RWPE2 (cell line): ENCODE data around the gene ALG8.

Source experiments
- ATAC-seq: fragments of 200-7000 bp; cut with Tn5 transposase; 3 replicates; pipeline ENCODE4 v1.9.1; 2021; ENCODE audit warnings: low read depth
- DNase-seq: peaks from one replicate; pipeline ENCODE4 v3.0.0-alpha.2; 2020; ENCODE audit warnings: low spot score
- H3K27ac ChIP-seq: fragments of 450-650 bp; 2 replicates; pipeline ENCODE4 v1.5.1; 2017; ENCODE audit warnings: mild to moderate bottlenecking; ENCODE audit not compliant: poor library complexity, severe bottlenecking
- H3K27me3 ChIP-seq: fragments of 250-450 bp; sonication (Bioruptor Pico); 2 replicates; pipeline ENCODE4 v1.5.1; 2021; ENCODE audit warnings: mild to moderate bottlenecking, moderate library complexity; ENCODE audit not compliant: insufficient read depth, poor library complexity, severe bottlenecking
- H3K36me3 ChIP-seq: fragments of 250-450 bp; sonication (Bioruptor Pico); 2 replicates; pipeline ENCODE4 v1.5.1; 2020; ENCODE audit warnings: low read depth, mild to moderate bottlenecking, moderate library complexity
- H3K4me1 ChIP-seq: fragments of 250-450 bp; sonication (Bioruptor Pico); 2 replicates; pipeline ENCODE4 v1.5.1; 2021; ENCODE audit warnings: mild to moderate bottlenecking, moderate library complexity; ENCODE audit not compliant: insufficient read depth, poor library complexity, severe bottlenecking
- H3K4me3 ChIP-seq: fragments of 250-450 bp; sonication (Bioruptor Pico); 2 replicates; pipeline ENCODE4 v1.5.1; 2021; ENCODE audit warnings: mild to moderate bottlenecking, moderate library complexity; ENCODE audit not compliant: severe bottlenecking
- H3K9me3 ChIP-seq: fragments of 250-450 bp; sonication (Bioruptor Pico); 2 replicates; pipeline ENCODE4 v1.5.1; 2021; ENCODE audit warnings: mild to moderate bottlenecking, moderate library complexity; ENCODE audit not compliant: severe bottlenecking
- CTCF ChIP-seq: fragments of 450-650 bp; IDR thresholded peaks from one replicate; pipeline ENCODE4 v1.5.1; 2017; ENCODE audit warnings: mild to moderate bottlenecking, moderate library complexity; ENCODE audit not compliant: poor library complexity, severe bottlenecking

Gene ALG8

GRCh38 chr11:78109081-78110015, 30.1 kb downstream of the ALG8 start:
- no peaks in the 10 kb centered on the region for H3K27me3 ChIP-seq
- ATAC-seq (no peak), DNase-seq (no peak)
- H3K9me3 ChIP-seq = no peaks in the 10 kb centered on the region
- TF ChIP-seq CTCF = no peak
- no peak overlapping the region for H3K4me3 ChIP-seq
- no peaks in the 10 kb centered on the region for H3K4me1 ChIP-seq
- no peak overlapping the region for H3K27ac ChIP-seq
- peaks cover 47% of the 10 kb centered on the region for H3K36me3 ChIP-seq

GRCh38 chr11:78100676-78101472, 38.6 kb downstream of the ALG8 start:
- DNase-seq (no peak), ATAC-seq (no peak)
- H3K36me3 ChIP-seq = peaks cover 52% of the 10 kb centered on the region

GRCh38 chr11:78100261-78100660, 39.2 kb downstream of the ALG8 start:
- Histone ChIP-seq H3K4me1 (no peaks in the 10 kb centered on the region), H3K36me3 (peaks cover 52% of the 10 kb centered on the region), H3K9me3 (no peaks in the 10 kb centered on the region), H3K27me3 (no peaks in the 10 kb centered on the region), H3K27ac (no peak overlapping the region), H3K4me3 (no peak overlapping the region)
- ATAC-seq = no peak
- TF ChIP-seq CTCF = no peak
- no peak for DNase-seq

More at GRCh38 chr11:78100676-78101472, 38.6 kb downstream of the ALG8 start:
- Histone ChIP-seq H3K4me3 (no peak overlapping the region), H3K27ac (no peak overlapping the region), H3K4me1 (no peaks in the 10 kb centered on the region), H3K9me3 (no peaks in the 10 kb centered on the region), H3K27me3 (no peaks in the 10 kb centered on the region)
- TF ChIP-seq CTCF = no peak

- no peak for DNase-seq
- no peaks in the 10 kb centered on the region for H3K4me1 ChIP-seq
- peaks cover 52% of the 10 kb centered on the region for H3K36me3 ChIP-seq
- no peaks in the 10 kb centered on the region for H3K9me3 ChIP-seq
- no peak for TF ChIP-seq CTCF
- no peak overlapping the region for H3K27ac ChIP-seq
- H3K4me3 ChIP-seq = no peak overlapping the region
- no peaks in the 10 kb centered on the region for H3K27me3 ChIP-seq
- no peak for ATAC-seq
Observed at GRCh38 chr11:78099666-78100065, 39.8 kb downstream of the ALG8 start.
